GM21717 (cell line): ENCODE data around the gene ZBTB7C.
"Not testable (repeated sequence)": the region's sequence is repeated elsewhere in the genome, so short reads cannot be mapped to it uniquely, and the experiment has no call there.

Experiments
- ATAC-seq: cut with Tn5 transposase; IDR thresholded peaks from one replicate; pipeline ENCODE4 v1.9.1; 2021; ENCODE audit warnings: mild to moderate bottlenecking, moderate library complexity; ENCODE audit not compliant: unreplicated experiment

Gene ZBTB7C

GRCh38 chr18:48408727-48409590, at the start of gene ZBTB7C:
TSS of gene ZBTB7C (minus strand) at chr18:48409383.
- ATAC-seq: no peak

GRCh38 chr18:48456838-48457237, 47.7 kb upstream of the ZBTB7C start:
- no peak for ATAC-seq

GRCh38 chr18:48455555-48456478, 46.6 kb upstream of the ZBTB7C start:
- ATAC-seq: no peak

GRCh38 chr18:48454261-48454757, 45.1 kb upstream of the ZBTB7C start:
- ATAC-seq: no peak

DNA sequence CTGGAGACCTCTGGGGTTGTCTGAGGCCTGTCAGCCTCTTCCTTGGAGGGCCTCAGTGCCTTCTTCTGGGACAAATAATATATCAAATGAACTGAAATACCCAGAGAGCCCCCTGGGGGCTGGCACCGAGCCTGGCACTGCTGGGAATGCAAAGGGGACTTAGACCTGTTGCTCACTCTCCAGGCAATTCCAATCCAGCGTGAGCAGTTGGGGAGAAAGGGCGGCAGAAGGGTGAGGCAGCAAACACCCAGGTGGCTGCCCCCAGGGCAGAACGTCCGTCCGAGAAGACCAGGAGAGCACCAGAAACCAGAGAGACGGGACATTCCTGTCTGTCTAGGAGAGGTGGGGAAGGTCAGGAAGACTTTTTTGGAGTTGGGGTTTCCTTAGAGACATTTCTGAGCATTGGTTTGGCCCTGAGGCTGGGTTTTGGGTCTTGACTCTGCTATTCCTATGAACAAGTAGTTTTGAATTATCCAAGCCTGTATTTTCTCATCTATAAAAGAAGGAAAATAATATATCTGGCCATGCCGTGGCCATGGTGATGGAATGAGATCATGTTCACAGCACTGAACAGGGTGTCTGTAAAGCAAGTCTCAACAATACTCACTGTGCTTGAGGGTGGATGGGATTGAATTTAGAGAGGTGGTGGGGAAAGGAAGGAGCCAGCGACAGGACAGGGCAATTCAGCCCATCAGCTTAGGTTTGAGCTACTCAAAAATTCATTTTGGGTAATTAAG, 44.3 kb upstream of the ZBTB7C start:
- ATAC-seq: no peak

DNA sequence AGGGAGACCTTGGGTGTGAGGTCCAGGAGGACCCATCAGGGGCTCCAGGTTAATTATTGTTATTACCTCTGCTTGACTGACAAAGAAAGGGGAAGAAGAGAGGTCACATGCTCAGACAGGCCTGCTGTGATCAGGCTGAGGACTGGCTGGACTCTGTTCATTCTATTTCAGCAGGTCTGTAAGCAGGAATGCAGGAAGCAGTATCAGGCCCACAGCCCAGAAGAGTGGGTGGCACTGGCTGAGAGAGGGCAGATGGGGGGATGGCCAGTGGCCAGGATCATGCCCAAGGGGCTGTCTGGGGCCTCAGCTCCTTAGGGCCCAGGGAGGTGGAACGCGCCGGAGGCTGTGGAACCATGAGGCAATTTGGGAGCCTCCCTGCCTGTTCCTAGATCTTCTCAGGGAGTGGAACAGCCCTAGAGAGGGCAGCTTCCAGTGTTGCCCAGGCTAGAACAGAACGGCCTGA, 43.7 kb upstream of the ZBTB7C start:
- no peak for ATAC-seq

- ATAC-seq: no peak
These were observed 41.5 kb upstream of the ZBTB7C start for GRCh38 chr18:48450685-48451084.

GRCh38 chr18:48446582-48447225, 37.5 kb upstream of the ZBTB7C start:
- ATAC-seq: no peak

GRCh38 chr18:48445540-48445939, 36.4 kb upstream of the ZBTB7C start:
- ATAC-seq: no peak

GRCh38 chr18:48442761-48443160, 33.6 kb upstream of the ZBTB7C start:
- ATAC-seq: no peak

DNA sequence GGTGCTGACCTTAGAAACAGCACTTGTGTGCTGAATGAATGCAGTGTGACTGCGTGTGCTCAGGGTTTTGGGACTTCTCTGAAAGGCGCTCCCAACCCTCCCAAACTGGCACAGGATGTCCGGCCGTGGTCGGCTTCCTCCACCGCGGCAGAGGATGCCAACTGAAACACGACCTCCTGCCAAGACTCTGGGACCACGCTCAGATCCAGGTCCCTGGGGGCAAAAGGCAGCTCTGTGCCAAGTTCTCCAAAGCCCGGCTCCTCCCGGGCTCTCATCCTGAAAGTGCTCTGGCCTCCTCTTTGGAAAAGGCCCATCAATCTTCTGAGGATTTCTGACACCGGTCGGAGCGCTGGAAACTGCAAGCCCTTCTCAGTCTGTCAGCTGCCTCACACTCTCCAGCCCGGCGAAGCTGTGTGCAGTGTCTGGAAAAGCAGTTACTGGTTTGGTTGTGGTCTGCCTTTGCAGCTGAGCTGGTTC, 32.3 kb upstream of the ZBTB7C start:
- no peak for ATAC-seq

- ATAC-seq: no peak
These were observed 31.7 kb upstream of the ZBTB7C start for GRCh38 chr18:48440924-48441323.

GRCh38 chr18:48436907-48437306, 27.7 kb upstream of the ZBTB7C start:
- ATAC-seq: no peak

DNA sequence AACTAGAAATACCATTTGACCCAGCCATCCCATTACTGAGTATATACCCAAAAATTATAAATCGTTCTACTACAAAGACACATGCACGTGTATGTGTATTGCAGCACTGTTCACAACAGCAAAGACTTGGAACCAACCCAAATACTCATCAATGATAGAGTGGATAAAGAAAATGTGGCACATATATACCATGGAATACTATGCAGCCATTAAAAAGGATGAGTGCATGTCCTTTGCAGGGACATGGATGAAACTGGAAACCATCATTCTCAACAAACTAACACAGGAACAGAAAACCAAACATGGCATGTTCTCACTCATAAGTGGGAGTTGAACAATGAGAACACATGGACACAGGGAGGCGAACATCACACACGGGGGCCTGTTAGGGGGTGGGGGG, 25.2 kb upstream of the ZBTB7C start:
- ATAC-seq: not testable (repeated sequence)

DNA sequence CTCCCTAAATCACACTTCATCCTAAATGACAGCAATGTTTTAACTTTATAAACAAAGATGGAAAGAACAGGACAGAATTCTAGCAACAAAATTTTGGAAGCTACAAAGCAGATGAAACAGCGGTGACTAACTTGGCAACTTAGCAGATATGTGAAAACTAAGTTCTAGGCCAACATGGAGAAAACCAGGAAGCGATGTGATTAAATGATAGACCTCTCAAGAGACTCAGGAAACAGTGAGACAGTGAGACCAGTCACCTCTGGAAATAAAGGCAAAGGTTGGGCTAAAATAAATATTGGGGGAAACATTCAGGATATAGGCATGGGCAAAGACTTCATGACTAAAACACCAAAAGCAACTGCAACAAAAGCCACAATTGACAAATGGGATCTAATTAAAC, 24.4 kb upstream of the ZBTB7C start:
- no peak for ATAC-seq

DNA sequence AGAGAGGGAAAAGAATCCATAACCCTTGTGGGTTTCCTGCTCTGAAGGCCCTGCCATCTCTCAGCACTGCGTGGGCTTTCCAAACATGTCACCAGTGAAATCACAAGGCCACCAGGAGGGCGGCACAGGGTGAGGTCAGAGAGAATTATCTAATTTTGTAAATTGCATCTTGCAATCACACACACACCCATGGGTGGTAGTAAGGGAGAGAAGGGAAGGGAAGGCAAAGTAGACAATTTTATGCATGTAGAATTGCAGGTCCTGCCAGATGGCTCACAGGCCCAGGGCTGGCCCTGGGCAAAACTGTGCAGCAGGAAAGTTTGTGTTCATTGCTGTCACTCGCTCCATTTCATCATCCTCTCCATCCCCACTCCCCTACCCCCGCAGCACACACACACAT, 21.0 kb upstream of the ZBTB7C start:
- ATAC-seq: no peak

- ATAC-seq: no peak
These were observed 19.4 kb upstream of the ZBTB7C start for GRCh38 chr18:48428475-48429177.

DNA sequence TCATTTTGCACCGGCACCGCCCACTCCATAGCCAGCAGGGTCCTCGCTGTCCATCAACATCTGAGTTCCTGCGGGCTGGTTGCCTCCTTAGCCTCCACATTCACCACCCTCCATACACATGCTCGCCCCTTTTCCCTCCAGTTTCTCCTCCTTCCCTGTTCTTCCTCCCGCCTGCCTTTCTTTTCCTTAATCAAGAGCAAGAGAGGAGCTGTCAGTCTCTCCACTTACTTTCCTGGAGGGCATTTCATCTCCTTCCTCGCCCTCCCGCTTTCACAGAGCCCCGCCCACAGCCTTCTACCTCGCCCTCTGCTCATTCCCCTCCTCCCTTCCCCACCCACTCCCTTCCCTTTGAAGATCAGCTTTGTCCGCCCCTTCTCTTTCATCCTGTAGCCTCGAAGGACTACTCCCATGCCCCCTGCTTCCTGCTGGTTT, 13.8 kb upstream of the ZBTB7C start:
- no peak for ATAC-seq

DNA sequence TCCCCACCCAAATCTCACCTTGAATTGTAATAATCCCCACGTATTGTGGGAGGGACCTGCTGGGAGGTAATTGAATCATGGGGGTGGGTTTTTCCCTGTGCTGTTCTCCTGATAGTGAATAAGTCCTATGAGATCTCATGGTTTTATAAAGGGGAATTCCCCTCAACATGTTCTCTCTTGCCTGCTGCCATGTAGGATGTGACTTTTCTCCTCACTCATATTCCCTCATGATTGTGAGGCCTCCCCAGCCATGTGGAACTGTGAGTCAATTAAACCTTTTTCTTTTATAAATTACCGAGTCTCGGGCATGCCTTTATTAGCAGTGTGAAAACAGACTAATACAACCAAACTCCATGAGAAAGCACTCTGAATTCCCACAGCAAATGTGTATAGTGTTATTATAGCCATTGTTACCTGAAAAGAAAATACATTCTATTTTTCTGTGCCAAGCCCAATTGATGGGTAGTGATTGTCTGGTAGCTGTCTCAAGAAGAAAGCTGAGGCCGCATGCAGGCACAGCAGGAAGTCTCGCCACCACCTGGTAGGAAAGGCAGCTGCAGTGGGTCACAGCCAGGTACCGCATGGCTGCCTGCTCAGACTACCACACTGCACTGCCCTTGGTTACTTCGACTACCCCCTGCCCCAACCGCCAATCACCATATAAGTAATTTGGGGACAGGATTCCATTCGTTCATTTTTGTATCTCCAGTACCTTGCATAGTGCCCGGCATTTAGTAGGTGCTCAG, 10.3 kb upstream of the ZBTB7C start:
- ATAC-seq: no peak
